Measurements from ENCODE around the gene PGC.

The PGC gene

GRCh38 chr6:41697861-41698781, 49.1 kb downstream of the PGC start:
- no peak for DNase-seq (ENCODE audit: low spot score)

- no peak for DNase-seq (ENCODE audit: low spot score)
Measured at GRCh38 chr6:41696788-41697187, 50.4 kb downstream of the PGC start.

- no peak for DNase-seq (ENCODE audit: low spot score)
Measured at GRCh38 chr6:41695825-41696224, 51.4 kb downstream of the PGC start.

- DNase-seq (ENCODE audit: low spot score) = no peak
Measured at GRCh38 chr6:41694815-41695526, 52.2 kb downstream of the PGC start.

DNA sequence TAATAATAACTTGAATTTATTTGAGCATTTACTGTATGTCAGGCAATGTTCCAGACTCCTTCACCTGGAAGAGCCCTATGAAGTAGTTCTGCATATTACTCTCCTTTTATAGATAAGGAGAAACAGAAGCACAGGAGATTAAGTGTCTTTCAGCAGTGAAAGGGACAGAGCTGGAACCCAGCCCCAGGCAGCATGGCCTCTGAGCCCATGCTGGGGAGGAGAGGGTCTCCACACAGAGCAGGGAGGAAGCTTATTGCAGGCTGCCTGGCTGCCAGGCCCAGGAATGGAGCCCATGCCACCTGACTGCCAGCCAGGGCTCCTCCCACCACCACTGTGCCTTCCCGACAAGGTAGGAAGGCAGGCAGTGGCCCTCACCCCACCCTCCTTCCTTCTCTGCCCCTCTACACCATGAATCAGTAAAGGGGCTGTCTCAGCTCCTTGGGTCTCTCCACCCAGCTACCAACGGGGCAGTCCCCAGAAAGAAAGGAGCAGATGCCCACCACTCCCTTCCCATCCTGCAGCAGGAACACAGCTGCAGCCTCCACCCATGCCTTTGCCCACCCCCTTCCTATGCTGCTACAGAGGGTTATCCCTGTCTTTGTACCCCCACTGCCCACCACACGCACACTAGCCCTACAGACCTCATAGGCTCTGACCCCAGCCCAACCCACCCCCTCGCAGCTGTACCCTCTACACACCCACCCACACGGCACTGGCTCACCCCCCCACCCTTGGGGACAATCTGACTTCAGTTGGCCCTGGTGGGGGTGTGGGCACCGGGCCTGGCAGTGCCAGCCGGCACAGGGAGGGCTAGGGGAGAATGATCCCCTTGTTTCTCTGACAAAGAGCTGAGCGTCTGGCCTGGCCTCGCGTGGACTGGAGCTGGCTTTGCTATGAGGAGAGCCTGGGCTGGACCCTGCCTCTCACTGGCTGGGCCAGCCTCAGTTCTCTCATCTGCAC, 53.6 kb downstream of the PGC start:
- DNase-seq (ENCODE audit: low spot score) = no peak

DNA sequence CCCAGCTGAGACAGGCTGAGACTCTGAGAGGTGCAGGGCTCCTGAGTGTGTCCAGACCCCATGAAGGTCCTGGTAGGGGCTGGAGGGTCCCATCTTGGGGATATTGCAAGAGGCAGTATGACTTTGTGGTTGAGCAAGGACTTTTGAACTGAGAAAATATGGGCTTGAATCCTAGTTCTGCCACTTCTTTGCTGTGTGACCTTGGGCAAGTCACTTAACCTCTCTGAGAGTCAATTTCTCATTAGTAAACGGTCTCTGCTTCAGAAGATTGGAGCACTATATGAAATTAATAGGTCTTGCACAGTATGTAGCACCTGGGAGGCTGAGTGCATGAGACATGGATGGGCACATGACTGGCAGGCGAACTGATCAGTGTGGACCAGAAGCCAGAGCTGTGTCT, 54.5 kb downstream of the PGC start:
- DNase-seq (ENCODE audit: low spot score) = no peak

- DNase-seq (ENCODE audit: low spot score) = no peak
Measured at GRCh38 chr6:41692080-41692675, 55.0 kb downstream of the PGC start.

DNA sequence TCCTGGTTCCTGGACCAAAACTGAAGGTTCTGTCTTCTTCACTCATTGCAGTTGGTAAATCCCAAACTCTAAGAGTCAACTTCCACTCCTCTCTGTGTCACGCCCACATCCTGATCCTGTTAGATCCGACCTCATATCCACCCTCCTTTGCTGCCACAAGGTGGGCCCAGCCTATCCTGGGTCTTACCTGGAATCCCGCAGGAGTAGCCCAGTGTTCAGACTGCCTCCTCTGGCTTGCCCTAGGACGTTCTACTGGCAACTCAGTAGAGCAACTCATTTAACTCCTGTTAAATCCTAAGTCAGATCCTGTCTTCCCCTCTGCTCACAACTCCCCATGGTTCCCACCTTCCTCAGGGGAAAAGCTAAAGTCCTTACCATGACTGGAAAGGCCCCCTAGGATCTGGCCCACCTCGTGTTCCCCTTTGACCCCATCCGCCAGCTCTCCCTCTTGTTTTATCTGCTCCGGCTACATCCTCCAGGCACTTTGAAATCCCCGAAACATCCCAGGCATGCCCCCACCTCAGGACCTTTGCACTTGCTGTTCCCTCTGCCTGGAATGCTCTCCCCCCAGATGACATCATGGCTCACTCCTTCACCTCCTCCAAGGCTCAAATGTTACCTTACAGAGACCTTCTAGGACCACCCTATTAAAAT, 55.6 kb downstream of the PGC start:
- DNase-seq (ENCODE audit: low spot score) = no peak

DNA sequence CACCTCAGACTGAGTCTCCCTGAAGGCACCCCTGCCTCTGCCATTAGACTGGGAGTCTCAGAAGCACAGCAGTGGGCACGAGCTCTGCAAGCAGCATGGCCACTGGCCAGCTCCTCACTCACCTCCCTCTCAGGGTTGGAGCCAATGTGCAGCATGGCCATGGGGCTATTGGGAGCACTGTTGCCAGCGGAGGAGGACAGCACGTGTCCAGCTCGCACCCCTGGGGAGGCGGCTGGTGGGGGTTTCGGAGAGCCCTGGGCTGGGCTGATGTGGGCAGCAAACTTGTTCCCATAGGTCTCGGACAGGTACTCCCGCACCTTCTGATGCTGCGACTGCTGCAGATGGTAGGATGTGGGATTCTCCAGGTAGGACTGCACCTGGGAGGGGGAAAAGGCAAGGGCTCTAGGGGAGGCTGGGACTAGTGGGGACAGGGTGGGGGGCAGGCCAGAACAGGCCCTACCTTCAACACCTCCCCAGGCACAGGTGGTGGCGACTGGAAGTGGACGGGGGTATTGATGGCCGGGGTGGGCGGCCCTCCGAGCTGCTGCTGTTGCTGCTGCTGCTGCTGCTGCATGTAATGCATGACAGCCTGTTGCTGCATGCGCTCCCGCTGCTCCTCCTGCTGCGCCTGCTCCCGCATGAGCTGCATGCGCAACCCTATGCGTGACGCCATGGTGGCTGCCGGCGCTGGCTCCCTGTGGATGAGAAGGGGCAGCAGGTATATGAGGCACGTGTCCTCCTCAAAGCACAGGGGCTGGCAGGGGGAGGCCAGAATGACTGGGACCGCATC, 56.5 kb downstream of the PGC start:
- DNase-seq (ENCODE audit: low spot score) = no peak

DNA sequence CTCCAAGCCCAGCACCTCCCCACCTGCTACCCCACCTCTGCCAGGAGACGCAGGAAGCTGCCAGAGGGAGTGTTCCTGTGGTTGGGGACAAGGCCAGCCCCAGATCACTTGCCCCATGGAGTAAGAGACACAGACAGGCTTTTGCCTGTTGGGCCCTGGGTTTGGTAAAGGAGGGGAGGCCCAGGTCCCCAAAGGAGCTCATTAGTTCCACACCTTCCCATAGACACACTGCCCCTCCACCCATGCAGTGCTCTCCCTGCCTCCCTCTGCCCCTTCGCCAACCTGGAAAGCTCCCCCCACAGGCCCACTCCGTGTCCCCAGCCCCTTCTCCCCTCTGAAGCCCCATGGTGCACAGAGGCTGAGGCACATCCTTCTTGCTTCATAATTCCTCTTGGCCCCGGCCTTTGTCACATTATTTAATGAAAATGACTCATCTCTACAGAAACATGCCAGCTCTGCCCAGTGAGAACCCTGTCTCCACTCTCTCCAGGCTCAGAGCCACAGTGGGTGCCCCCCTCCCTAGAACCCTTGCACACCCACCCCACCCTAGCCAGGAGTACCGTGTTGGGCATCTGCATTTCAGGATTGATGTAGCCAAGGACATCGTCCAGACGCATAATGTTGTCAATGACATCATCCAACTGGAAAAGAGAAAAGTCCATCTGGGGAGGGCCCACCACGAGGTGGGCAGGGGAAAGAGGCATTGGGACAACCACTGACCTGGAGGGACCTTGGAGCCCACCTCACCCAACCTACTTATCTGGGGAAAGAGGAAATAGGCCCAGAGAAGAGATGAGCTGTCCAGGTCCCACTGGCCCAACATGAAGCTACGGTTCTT, 57.8 kb downstream of the PGC start:
- DNase-seq (ENCODE audit: low spot score) = no peak

DNA sequence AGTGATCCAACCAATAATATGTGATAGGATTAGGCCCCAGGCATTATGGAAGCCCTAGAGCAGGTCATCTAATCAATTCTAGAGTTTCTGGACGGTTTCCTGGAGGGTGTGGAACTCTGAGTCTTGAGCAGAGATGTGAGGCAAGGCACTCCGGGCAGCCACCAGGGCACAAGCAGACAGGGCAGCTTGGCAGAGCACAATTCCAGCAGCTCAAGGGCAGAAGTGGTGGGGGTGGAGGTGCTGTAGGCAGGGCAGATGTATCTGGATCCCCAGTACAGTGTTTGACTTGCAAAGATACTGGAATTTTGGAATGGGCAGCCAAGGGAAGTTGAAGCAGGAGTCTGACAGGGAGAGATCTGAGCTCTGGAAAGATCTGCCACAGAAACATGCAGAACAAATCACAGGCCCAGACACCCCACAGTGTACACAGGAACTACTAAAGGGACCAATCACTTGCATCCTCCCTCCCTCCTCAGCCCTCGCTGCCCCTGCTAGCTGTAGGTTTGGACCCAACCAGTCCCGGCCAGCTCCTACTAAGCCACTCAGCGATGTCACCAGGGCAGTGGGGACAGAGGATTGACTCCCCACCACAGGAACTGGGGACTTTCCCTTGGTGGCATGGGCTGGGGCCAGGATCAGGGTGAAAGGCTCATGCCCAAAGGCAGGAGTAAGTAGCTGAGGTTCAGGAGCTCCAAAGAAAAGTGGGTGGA, 58.8 kb downstream of the PGC start:
- no peak for DNase-seq (ENCODE audit: low spot score)

- no peak for DNase-seq (ENCODE audit: low spot score)
Measured at GRCh38 chr6:41687501-41688175, 59.6 kb downstream of the PGC start.

All from activated CD4-positive, alpha-beta T cell treated with anti-CD3 and anti-CD28 coated beads, Interleukin-2, Interleukin-4, amounts not matched to agents 100 ng/mL and 50 ng/mL, durations not matched to agents 16 hours and 8 hours (primary cell).